Hepatocyte (in vitro differentiated cells): Measurements from ENCODE around the gene PDE4D.

Experiments used
- CTCF ChIP-seq: fragments of 200-600 bp; sonication (generic); IDR thresholded peaks from 2 replicates; pipeline ENCODE4 v1.5.1; 2016; ENCODE audit warnings: antibody characterized with exemption, mild to moderate bottlenecking; ENCODE audit not compliant: poor library complexity
- EZH2 ChIP-seq: fragments of 200-600 bp; sonication (generic); IDR thresholded peaks from 2 replicates; pipeline ENCODE4 v1.6.1; 2016; ENCODE audit warnings: antibody characterized with exemption, mild to moderate bottlenecking, borderline replicate concordance
- EZH2phosphoT487 ChIP-seq: fragments of 200-600 bp; sonication (generic); IDR thresholded peaks from one replicate; pipeline ENCODE4 v1.6.1; 2018; ENCODE audit warnings: antibody characterized with exemption, mild to moderate bottlenecking, low read depth, moderate library complexity; ENCODE audit not compliant: unreplicated experiment, severe bottlenecking

DNA sequence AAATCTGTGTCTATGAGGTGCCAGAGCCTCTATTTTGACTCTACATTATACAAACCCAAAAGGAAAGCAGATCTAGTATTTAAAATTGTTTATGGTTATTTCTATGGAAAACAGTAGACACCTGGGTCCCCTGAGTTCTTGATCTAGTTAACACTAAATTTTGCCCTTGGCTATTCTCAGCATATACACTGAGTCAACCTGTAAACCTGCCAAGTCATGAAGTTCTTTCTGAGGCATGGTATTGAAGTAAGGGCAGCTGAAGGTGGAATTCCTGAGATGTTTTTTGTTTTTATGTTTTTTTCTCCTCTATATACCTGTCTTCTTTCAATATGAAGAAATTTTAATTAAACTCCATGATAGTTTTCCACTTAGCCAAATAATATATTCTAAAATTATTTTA lies 120.2 kb downstream of the PDE4D start:
- no peak for TF ChIP-seq CTCF
- TF ChIP-seq EZH2phosphoT487: no peak
- no peak for TF ChIP-seq EZH2
